ENCODE results near the gene RNU2-63P. TPM values are rescaled to one million over a fixed set of nuclear protein-coding genes. Genes with fewer than 3 reads are reported as not detected.

Gene RNU2-63P
- total and polyA plus RNA-seq, 2 of the 8 experiments (the other 6 are each of a cell fraction or from before 2014, with no cell fraction given) = 6.6 TPM; not detected in 1

DNA sequence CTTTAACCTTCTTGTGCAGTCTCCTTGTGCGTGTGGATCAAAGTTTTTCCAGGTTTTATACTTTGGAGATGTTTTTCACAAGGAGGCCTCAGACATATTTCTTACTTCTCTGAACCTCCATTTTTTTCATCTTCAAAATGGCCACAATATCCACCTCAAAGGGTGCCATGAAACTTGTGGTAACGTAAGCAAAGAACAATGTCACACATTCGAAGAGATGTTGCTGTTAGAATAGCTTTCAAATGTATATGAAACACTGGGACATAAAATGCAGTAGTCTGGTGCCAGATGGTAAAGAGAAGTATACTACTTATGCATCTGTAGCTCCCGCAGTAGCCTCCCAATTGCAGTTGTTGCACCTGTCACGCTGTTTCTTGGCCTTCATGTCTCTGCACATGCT is 41.8 kb upstream of the RNU2-63P start (continued):
- no peak for TF ChIP-seq KDM5A (IDR thresholded peaks at IDR 0.05; ENCODE audit: low read length)
- TF ChIP-seq TAF7 (optimal IDR thresholded peaks at IDR 0.05; ENCODE audit: borderline replicate concordance, low read depth, low read length) = no peak
- TF ChIP-seq NANOG (IDR thresholded peaks at IDR 0.05; ENCODE audit: insufficient read depth, low read depth, low read length, poor library complexity, severe bottlenecking) = no peak

Data from H1 (cell line).